GM12892 (cell line): Measurements from ENCODE around the gene PLXDC1.

ENCODE experiments used
- DNase-seq: peaks from one replicate; pipeline ENCODE4 v3.0.0; 2011; ENCODE audit not compliant: insufficient read length
- FAIRE-seq: peaks from 2 replicates; lab custom pipeline; 2011; peaks lifted over from hg19 to GRCh38; lab: Jason Lieb, UNC
- POLR2A ChIP-seq: IDR thresholded peaks from 2 replicates; pipeline ENCODE4 v1.6.1; 2011; ENCODE audit warnings: low read depth, low read length, control low read depth
- POLR2AphosphoS5 ChIP-seq: IDR thresholded peaks from 2 replicates; pipeline ENCODE4 v1.6.1; 2011; ENCODE audit warnings: low read depth, low read length, control low read depth
- TAF1 ChIP-seq: IDR thresholded peaks from 2 replicates; pipeline ENCODE4 v1.6.1; 2011; ENCODE audit warnings: low read depth, mild to moderate bottlenecking, control low read depth, low read length, borderline replicate concordance

Gene PLXDC1

GRCh38 chr17:39147221-39148185 lies 3.9 kb downstream of the PLXDC1 start:
- DNase-seq = no peak
- no peak for TF ChIP-seq POLR2AphosphoS5
- no peak for TF ChIP-seq TAF1
- TF ChIP-seq POLR2A = no peak
- FAIRE-seq = no peak

- TF ChIP-seq POLR2AphosphoS5 (no peak), POLR2A (no peak), TAF1 (no peak)
- DNase-seq (no peak), FAIRE-seq (no peak)
These were observed 5.2 kb downstream of the PLXDC1 start for GRCh38 chr17:39146273-39146672.

- no peak for FAIRE-seq
- DNase-seq = no peak
- TF ChIP-seq TAF1 (no peak), POLR2A (no peak), POLR2AphosphoS5 (no peak)
These were observed 6.3 kb downstream of the PLXDC1 start for GRCh38 chr17:39145143-39145542.

GRCh38 chr17:39144416-39144840 lies 7.0 kb downstream of the PLXDC1 start:
- no peak for DNase-seq
- FAIRE-seq = no peak
- TF ChIP-seq POLR2A (no peak), POLR2AphosphoS5 (no peak), TAF1 (no peak)

- TF ChIP-seq POLR2AphosphoS5 (no peak), TAF1 (no peak), POLR2A (no peak)
- no peak for DNase-seq
- no peak for FAIRE-seq
These were observed 7.8 kb downstream of the PLXDC1 start for GRCh38 chr17:39143552-39144093.

GRCh38 chr17:39141915-39142664 lies 9.3 kb downstream of the PLXDC1 start:
- no peak for FAIRE-seq

GRCh38 chr17:39141294-39141693 lies 10.1 kb downstream of the PLXDC1 start:
- no peak for FAIRE-seq
- DNase-seq = no peak
- TF ChIP-seq POLR2AphosphoS5 (no peak), TAF1 (no peak), POLR2A (no peak)

More at GRCh38 chr17:39141915-39142664, 9.3 kb downstream of the PLXDC1 start:
- TF ChIP-seq POLR2A (no peak), POLR2AphosphoS5 (no peak), TAF1 (no peak)
- no peak for DNase-seq

GRCh38 chr17:39139561-39139960 lies 11.9 kb downstream of the PLXDC1 start:
- no peak for DNase-seq
- no peak for FAIRE-seq
- TF ChIP-seq POLR2AphosphoS5 (no peak), TAF1 (no peak), POLR2A (no peak)

GRCh38 chr17:39139161-39139511 lies 12.3 kb downstream of the PLXDC1 start:
- FAIRE-seq = no peak
- TF ChIP-seq TAF1 (no peak), POLR2AphosphoS5 (no peak), POLR2A (no peak)
- no peak for DNase-seq

GRCh38 chr17:39138431-39139160 lies 12.8 kb downstream of the PLXDC1 start:
- no peak for TF ChIP-seq POLR2AphosphoS5
- TF ChIP-seq POLR2A = no peak
- no peak for TF ChIP-seq TAF1
- no peak for FAIRE-seq
- DNase-seq = no peak
